ENCODE data around the gene PEMT. TPM values are rescaled to one million over a fixed set of nuclear protein-coding genes. Genes with fewer than 3 reads are reported as not detected.

PEMT gene
- total and polyA plus RNA-seq, 9 of the 15 experiments (the other 6 are each of a cell fraction or from before 2014, with no cell fraction given), result 1.4 to 36.4 (median 13.6) TPM

DNA sequence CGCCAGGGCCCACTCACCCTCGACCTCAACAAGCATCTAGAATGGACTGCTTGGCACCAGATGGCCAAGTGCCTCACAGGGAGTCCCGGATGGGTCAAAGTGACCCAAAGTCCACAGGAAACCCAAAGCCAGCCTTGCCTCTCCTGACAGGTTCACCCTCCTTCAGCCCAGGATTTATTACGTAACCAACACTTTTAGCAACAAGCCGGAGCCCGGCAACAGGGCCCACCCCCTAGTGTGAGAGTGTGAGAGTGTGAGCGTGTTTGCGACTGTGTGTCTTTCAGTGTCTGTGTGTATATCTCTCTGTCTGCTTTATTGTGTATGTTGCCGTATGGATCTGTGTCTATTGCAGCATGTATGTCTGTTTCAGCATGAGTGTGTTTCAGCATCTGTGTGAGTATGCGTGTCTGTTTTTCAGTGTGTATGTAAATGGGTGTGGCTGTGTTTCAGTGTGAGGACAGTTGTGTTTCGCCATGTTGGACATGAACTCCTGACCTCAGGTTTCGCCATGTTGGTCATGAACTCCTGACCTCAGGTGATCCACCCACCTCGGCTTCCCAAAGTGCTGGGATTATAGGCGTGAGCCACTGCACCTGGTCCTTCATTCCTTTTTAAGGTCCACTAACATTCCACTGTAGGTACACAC lies 13.7 kb upstream of the PEMT start:
- Histone ChIP-seq H3K79me2 (ENCODE audit: control insufficient read depth, insufficient read depth, low read length) (no peaks in the 10 kb centered on the region), H4K20me1 (replicated peaks; ENCODE audit: control insufficient read depth, insufficient read depth, low read length) (no peaks in the 10 kb centered on the region), H2AFZ (ENCODE audit: low read depth, low read length) (peak overlapping the region; percentile 94), H3K4me3 (no peak overlapping the region), H3K9ac (ENCODE audit: insufficient read depth in 1 of 2, low read depth in 2 of 2, low read length in 2 of 2) (no peak overlapping the region; a peak in 1 of 4 replicates), H3K27me3 (ENCODE audit: control insufficient read depth in 2 of 2, insufficient read depth in 2 of 2, low read length in 2 of 2) (no peaks in the 10 kb centered on the region), H3K9me1 (ENCODE audit: control insufficient read depth, insufficient read depth, low read length) (no peaks in the 10 kb centered on the region), H3K4me1 (replicated peaks in 1 of 2; ENCODE audit: control insufficient read depth in 2 of 2, insufficient read depth in 2 of 2, low read length in 2 of 2) (peaks cover 7 to 22% of the 10 kb centered on the region in 2 experiments), H3K4me2 (ENCODE audit: insufficient read depth, low read length) (peak overlapping the region; percentile 40), H3K27ac (ENCODE audit: extremely low read depth, low read depth, low read length) (peak overlapping the region; percentile 14; the same call in 2 of the 3 replicates), H3K9me3 (replicated peaks; ENCODE audit: control insufficient read depth, insufficient read depth, low read depth, low read length) (no peaks in the 10 kb centered on the region), H3K36me3 (ENCODE audit: control insufficient read depth, insufficient read depth, low read length) (no peaks in the 10 kb centered on the region)
- CTCF ChIA-PET (ENCODE audit: low intra/inter-chr PET ratio), result no interaction called here
- intact Hi-C loops (cut with micrococcal nuclease) (no loop called here), in situ Hi-C loops (cut with MboI) (no loop called here)
- FAIRE-seq (peak; percentile 81), DNase-seq (ENCODE audit: extremely low read depth in 1 of 4, low spot score in 3 of 4) (peak in 2 of 4 experiments; percentile 23 to 38), ATAC-seq (peak; percentile 57)
- no TSS peak for BruUV-seq (replicated peaks)
- 71% methylated on average over 12 of the region's 14 CpGs for WGBS (ENCODE audit: insufficient coverage, low coverage, missing lambda C conversion rate)
- POLR2A ChIA-PET, result no interaction called here
- TF ChIP-seq EP400 (IDR thresholded peaks at IDR 0.05) (peak; percentile 33; the same call in 1 of the 2 replicates), ZC3H11A (IDR thresholded peaks at IDR 0.05; ENCODE audit: low read depth, low read length) (no peak), CBFA2T3 (IDR thresholded peaks at IDR 0.05) (peak; percentile 12; the same call in 1 of the 2 replicates), ZC3H8 (IDR thresholded peaks at IDR 0.05) (no peak), DPF2 (IDR thresholded peaks at IDR 0.05) (0 out of 2 replicates have a peak, but pooled peaks have one; percentile 33), NR2C2 (CRISPR knock-in tag; IDR thresholded peaks at IDR 0.05) (no peak), NR2C2 (tag; IDR thresholded peaks at IDR 0.05) (peak; percentile 68), EGR1 (conservative IDR thresholded peaks at IDR 0.05) (0 out of 2 replicates have a peak, but pooled peaks have one; percentile 14), TAL1 (IDR thresholded peaks at IDR 0.05) (no peak), CEBPB (tag; IDR thresholded peaks at IDR 0.05) (peak; percentile 90), YY1 (IDR thresholded peaks at IDR 0.05; ENCODE audit: borderline replicate concordance in 1 of 3, control insufficient read depth in 1 of 3, extremely low read depth in 1 of 3, insufficient read depth in 3 of 3, insufficient read length in 1 of 3, insufficient replicate concordance in 2 of 3, low read depth in 1 of 3, low read length in 2 of 3) (peak in 2 of 3 experiments; percentile 10 to 52), NR2C1 (IDR thresholded peaks at IDR 0.05) (peak; percentile 72), NR2C1 (tag; IDR thresholded peaks at IDR 0.05) (peak; percentile 79), DACH1 (IDR thresholded peaks at IDR 0.05; ENCODE audit: partially characterized antibody) (no peak), E2F3 (CRISPR knock-in tag; IDR thresholded peaks at IDR 0.05) (no peak)
- TF ChIP-seq, protein P1, sequence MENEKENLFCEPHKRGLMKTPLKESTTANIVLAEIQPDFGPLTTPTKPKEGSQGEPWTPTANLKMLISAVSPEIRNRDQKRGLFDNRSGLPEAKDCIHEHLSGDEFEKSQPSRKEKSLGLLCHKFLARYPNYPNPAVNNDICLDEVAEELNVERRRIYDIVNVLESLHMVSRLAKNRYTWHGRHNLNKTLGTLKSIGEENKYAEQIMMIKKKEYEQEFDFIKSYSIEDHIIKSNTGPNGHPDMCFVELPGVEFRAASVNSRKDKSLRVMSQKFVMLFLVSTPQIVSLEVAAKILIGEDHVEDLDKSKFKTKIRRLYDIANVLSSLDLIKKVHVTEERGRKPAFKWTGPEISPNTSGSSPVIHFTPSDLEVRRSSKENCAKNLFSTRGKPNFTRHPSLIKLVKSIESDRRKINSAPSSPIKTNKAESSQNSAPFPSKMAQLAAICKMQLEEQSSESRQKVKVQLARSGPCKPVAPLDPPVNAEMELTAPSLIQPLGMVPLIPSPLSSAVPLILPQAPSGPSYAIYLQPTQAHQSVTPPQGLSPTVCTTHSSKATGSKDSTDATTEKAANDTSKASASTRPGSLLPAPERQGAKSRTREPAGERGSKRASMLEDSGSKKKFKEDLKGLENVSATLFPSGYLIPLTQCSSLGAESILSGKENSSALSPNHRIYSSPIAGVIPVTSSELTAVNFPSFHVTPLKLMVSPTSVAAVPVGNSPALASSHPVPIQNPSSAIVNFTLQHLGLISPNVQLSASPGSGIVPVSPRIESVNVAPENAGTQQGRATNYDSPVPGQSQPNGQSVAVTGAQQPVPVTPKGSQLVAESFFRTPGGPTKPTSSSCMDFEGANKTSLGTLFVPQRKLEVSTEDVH (IDR thresholded peaks at IDR 0.05; ENCODE audit: low read depth, partially characterized antibody), result no peak
- TF ChIP-seq, protein P2, sequence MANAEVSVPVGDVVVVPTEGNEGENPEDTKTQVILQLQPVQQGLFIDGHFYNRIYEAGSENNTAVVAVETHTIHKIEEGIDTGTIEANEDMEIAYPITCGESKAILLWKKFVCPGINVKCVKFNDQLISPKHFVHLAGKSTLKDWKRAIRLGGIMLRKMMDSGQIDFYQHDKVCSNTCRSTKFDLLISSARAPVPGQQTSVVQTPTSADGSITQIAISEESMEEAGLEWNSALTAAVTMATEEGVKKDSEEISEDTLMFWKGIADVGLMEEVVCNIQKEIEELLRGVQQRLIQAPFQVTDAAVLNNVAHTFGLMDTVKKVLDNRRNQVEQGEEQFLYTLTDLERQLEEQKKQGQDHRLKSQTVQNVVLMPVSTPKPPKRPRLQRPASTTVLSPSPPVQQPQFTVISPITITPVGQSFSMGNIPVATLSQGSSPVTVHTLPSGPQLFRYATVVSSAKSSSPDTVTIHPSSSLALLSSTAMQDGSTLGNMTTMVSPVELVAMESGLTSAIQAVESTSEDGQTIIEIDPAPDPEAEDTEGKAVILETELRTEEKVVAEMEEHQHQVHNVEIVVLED (CRISPR knock-in tag; IDR thresholded peaks at IDR 0.05), result no peak
- TF ChIP-seq, protein P3, sequence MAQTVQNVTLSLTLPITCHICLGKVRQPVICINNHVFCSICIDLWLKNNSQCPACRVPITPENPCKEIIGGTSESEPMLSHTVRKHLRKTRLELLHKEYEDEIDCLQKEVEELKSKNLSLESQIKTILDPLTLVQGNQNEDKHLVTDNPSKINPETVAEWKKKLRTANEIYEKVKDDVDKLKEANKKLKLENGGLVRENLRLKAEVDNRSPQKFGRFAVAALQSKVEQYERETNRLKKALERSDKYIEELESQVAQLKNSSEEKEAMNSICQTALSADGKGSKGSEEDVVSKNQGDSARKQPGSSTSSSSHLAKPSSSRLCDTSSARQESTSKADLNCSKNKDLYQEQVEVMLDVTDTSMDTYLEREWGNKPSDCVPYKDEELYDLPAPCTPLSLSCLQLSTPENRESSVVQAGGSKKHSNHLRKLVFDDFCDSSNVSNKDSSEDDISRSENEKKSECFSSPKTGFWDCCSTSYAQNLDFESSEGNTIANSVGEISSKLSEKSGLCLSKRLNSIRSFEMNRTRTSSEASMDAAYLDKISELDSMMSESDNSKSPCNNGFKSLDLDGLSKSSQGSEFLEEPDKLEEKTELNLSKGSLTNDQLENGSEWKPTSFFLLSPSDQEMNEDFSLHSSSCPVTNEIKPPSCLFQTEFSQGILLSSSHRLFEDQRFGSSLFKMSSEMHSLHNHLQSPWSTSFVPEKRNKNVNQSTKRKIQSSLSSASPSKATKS (CRISPR knock-in tag; IDR thresholded peaks at IDR 0.05), result no peak

All from K562 (cell line).